NCI-H2196 (cell line): Measurements from ENCODE around the gene DET1.
"Not testable (repeated sequence)": the region's sequence is repeated elsewhere in the genome, so short reads cannot be mapped to it uniquely, and the experiment has no call there.

ENCODE experiments used
- DNase-seq: peaks from one replicate; lab custom pipeline; 2025; ENCODE audit not compliant: unreplicated experiment; lab: John Stamatoyannopoulos, UW

The DET1 gene

GRCh38 chr15:88546248-88547129 is at the start of gene DET1:
TSS of gene DET1 (minus strand) at chr15:88546681. CDS start at chr15:88531705, 14,976 bp downstream.
- DNase-seq = peak; percentile 97

GRCh38 chr15:88591384-88591783 is 44.9 kb upstream of the DET1 start:
- no peak for DNase-seq

GRCh38 chr15:88590759-88591158 is 44.3 kb upstream of the DET1 start:
- no peak for DNase-seq

- DNase-seq = no peak
Observed at GRCh38 chr15:88586401-88587162, 40.1 kb upstream of the DET1 start.

- DNase-seq = no peak
Observed at GRCh38 chr15:88580532-88580931, 34.1 kb upstream of the DET1 start.

DNA sequence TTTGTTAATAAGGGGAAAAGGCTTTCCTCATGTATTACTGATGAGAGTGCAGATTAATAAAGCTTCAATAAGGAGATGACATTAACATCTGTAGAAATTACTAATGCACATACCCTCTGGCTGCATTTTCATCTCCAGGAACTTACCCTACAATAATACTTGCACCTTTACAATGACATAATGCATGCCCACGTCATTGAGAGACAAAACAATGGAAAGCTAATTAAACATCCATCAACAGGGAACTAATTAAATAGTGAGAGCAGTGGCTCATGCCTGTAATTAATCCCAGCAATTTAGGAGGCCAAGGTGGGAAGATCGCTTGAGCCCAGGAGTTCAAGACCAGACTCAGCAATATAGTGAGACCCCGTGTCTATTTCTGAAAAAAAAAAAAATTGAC is 32.8 kb upstream of the DET1 start:
- no peak for DNase-seq

DNA sequence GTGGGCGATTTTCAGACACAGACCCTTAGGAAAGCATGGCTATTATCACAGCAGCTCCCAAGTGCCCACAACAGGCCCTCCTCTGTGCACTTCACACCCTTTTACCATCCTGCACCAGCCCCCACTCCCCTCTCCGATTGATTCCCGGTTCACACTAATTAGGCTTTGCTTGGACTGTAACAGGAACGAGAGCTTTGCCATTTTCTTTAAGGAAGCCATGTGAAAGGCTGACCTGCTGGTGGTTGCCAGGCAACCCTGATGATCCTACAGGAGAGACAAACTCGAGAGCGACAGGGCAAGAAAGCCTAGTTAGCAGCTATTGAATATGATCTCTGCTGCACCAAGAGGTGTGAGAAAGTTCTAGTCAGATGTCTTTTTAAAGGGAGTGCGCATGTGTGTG is 28.2 kb upstream of the DET1 start:
- DNase-seq = no peak

DNA sequence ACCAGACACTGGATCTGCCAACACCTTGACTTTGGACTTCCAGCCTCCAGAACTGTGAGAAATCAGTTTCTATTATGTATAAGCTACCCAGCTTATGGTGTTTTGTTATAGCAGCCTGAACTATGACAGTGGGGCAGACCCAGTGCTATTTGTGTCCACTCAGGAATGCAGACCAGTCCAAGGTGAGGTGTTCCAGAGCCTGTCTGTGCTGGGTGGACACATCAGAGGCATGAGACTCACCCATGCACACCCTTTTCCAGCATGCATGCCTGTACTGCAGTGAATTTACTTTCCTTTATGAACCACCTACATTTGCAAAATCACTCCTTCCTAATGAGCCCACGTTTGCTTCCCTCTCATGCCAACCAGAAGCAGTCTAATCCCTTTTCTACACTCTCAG is 27.6 kb upstream of the DET1 start:
- DNase-seq = no peak

GRCh38 chr15:88571852-88572259 is 25.4 kb upstream of the DET1 start:
- DNase-seq = no peak

DNA sequence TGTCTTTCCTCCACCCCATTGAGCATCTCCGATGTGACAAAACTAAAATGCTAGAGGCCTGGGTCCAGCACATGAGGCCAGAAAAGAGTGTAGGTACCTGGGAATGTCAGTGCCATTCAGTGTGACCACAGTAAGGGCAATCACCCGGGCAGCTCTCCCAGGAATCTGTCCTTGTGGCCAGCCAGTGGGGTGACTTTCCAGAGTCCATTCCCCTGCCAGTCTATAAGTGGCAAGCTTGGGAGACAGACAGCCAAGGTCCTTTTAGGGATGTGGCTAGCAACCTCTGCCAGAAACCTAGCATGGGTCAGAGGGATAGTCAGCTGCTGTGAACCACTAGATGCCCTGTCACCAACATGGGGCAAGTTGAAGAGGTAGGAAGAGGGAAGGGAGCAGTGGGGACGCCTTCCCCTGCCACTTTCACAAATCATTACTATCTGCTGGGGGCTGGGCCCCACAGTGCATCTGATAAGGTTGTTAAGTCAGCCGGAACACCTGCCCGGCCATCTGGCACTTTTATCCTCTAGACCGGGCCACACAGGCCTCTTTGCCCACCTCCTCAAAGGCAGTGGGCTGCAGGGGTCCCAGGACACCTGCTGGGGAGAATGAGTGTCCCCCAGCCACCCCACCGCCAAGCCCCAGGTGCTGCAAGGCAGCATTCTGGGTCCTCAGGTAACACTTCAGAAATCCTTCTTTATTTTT is 24.8 kb upstream of the DET1 start:
- no peak for DNase-seq

DNA sequence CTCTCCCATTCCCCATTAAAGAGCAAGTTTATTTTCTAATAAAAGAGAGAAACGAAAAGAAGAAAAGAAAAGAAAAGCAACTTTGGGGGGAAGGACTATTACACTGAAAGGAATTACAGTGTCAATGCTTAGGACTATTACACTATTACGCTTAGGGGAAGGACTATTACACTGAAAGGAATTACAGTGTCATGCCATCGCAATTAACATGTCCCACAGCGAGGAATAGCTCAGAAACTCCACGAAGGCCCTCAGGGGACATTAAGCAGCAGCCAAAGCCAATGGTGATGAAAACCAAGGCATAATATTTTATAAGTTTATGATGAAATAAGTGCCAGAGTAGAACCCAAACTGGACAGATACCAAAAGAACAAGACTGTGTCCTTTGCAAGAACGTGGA is 22.1 kb upstream of the DET1 start:
- DNase-seq = no peak

- DNase-seq = no peak
Observed at GRCh38 chr15:88564741-88565140, 18.3 kb upstream of the DET1 start.

GRCh38 chr15:88563638-88564037 is 17.2 kb upstream of the DET1 start:
- no peak for DNase-seq

- DNase-seq = not testable (repeated sequence)
Observed at GRCh38 chr15:88559565-88559964, 13.1 kb upstream of the DET1 start.

GRCh38 chr15:88558026-88558425 is 11.5 kb upstream of the DET1 start:
- DNase-seq = not testable (repeated sequence)

GRCh38 chr15:88548009-88548408 is 1.5 kb upstream of the DET1 start:
- not testable (repeated sequence) for DNase-seq

DNA sequence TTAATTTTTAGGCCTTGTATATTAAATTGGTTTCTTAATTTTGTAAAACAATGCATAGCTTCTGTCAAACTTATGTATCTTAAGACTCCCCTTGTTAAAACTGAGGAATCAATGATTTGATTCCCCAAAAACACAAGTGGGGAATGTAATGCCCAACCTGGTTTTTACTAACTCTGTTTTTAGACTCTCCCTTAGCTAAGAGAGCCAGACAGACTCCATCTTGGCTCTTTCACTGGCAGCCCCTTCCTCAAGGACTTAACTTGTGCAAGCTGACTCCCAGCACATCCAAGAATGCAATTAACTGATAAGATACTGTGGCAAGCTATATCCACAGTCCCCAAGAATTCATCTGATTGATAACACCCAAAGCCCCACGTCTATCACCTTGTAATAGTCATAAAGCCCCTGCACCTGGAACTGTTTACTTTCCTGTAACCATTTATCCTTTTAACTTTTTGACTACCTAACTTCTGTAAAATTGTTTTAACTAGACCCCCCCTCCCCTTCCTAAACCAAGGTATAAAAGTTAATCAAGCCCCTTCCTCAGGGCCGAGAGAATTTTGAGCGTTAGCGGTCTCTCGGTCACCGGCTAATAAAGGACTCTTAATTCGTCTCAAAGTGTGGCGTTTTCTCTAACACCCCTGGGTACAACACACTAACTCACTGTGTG is 768 bp downstream of the DET1 start:
- DNase-seq = not testable (repeated sequence)

DNA sequence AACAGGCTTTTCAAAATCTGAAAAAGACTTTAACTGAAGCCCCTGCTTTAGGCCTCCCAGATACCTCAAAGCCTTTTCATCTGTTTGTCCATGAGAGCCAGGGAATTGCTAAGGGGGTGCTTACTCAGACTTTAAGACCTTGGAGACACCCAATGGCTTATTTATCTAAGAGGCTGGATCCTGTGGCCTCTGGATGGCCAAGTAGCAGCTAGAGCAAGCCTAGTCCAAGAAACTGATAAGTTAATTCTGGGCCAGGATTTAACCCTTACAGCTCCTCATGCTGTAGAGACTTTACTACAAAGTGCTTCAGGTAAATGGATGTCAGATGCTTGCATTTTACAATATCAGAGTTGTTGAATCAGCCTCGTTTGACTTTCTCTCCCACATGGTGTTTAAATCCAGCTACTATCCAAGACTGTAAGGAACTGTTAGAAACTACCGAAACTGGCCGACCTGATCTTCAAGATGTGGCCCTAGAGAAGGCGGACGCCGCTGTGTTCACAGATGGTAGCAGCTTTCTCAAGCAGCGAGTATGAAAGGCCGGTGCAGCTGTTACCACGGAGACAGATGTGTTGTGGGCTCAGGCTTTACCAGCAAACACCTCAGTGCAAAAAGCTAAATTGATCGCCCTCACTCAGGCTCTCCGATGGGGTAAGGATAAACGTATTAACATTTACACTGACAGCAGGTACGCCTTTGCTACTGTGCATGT is 3.3 kb downstream of the DET1 start:
- DNase-seq = no peak

- DNase-seq = no peak
Observed at GRCh38 chr15:88542342-88542733, 4.1 kb downstream of the DET1 start.

DNA sequence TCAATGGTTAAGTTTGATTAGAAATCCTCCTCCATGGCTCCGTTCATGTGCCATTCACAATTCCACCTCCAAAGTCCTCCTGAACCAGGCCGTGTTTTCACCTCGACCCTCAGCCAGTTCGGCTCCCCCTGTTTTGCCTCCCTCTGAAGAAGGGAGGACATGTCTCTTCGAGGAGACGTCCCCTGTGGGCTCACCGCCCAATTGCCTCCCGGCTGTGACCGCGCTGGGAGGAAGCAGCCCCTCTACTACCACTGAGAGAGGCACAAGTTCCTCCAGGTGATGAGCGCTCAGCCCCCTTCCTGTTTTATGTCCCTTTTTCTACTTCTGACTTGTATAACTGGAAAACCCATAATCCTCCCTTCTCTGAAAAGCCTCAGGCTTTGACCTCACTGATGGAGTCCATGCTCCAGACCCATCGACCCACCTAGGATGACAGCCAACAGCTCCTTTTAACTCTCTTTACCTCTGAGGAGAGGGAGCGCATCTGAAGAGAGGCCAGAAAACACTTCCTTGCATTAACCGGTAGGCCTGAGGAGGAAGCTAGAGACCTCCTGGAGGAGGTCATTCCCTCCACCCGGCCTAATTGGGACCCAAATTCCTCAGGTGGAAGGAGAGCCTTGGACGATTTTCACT is 4.7 kb downstream of the DET1 start:
- no peak for DNase-seq
